A673 (cell line): ENCODE data around the gene HOXB1.

Experiments used
- CTCF ChIP-seq: fragments of 300-800, 200-600 bp; sonication (generic); conservative IDR thresholded peaks from 2 replicates; pipeline ENCODE4 v1.5.1; 2017; ENCODE audit warnings: low read depth, mild to moderate bottlenecking, antibody characterized with exemption, low read length, moderate library complexity, mixed read lengths
- EZH2 ChIP-seq: fragments of 200-600 bp; sonication (generic); IDR thresholded peaks from 2 replicates; pipeline ENCODE4 v1.6.1; 2017; ENCODE audit warnings: borderline replicate concordance, low read depth, mild to moderate bottlenecking, mixed read lengths, antibody characterized with exemption, low read length; ENCODE audit not compliant: poor library complexity, severe bottlenecking

DNA sequence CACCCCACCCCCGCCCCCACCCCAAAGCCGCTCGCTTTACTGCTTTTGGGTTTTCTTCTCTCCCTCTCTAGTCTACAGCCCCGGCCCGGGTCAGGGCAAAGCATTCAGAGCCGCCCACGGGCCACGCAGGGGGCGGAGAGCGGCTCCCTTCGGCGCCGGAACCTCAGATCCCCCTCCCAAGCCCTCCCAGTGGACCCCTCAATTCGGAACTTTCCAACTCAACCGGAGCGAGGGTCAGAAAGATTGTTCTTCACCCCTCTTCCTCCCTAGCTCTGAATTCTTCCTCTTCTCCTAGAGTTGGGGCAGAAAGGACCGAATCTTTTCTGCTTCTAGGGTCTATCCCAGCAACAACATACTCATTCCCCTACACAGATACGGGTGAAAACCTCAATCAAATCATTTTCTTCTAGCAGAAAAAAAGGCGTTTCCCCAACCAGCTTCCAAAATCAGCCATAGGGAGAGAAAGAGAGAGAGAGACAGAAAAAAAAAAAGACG, 13.1 kb upstream of the HOXB1 start:
- TF ChIP-seq CTCF, result no peak
- TF ChIP-seq EZH2, result no peak
